Urinary bladder (tissue), 2 donors: ENCODE measurements around the gene CNKSR1. TPM values are rescaled to one million over a fixed set of nuclear protein-coding genes. Genes with fewer than 3 reads are reported as not detected.

ENCODE experiments used
- polyA plus RNA-seq: library from polyadenylated mRNA; stranded (reverse); fragments of 200-250 nt; gene quantifications from one replicate; pipeline ENCODE4 v1.2.3, GENCODE V29; 2013
- total RNA-seq: library from RNA; depleted of rRNA; stranded (reverse); fragments of >200 nt; gene quantifications from one replicate; pipeline ENCODE4 v1.2.3, GENCODE V29; 2014
- donor health status: healthy.

Gene CNKSR1
- total and polyA plus RNA-seq, 2 donors, result 4.2 to 5.3 TPM

Other genes with a start within 250 kb of the CNKSR1 start
- 10.0 TPM for gene PAFAH2, start 179.4 kb upstream of the CNKSR1 start, total RNA-seq
- 7.4 TPM for gene PAFAH2, start 179.4 kb upstream of the CNKSR1 start, polyA plus RNA-seq
- 2.3 TPM for gene EXTL1, start 155.7 kb upstream of the CNKSR1 start, total RNA-seq
- 0.58 TPM for gene EXTL1, start 155.7 kb upstream of the CNKSR1 start, polyA plus RNA-seq
- gene SLC30A2, start 131.4 kb upstream of the CNKSR1 start, total RNA-seq, result 1.7 TPM
- gene SLC30A2, start 131.4 kb upstream of the CNKSR1 start, polyA plus RNA-seq, result 0.24 TPM
- gene TRIM63, start 109.9 kb upstream of the CNKSR1 start, total RNA-seq, result 1.8 TPM
- gene TRIM63, start 109.9 kb upstream of the CNKSR1 start, polyA plus RNA-seq, result 10.2 TPM
- 18.6 TPM for gene PDIK1L, start 65.7 kb upstream of the CNKSR1 start, total RNA-seq
- gene PDIK1L, start 65.7 kb upstream of the CNKSR1 start, polyA plus RNA-seq, result 4.4 TPM
- gene FAM110D, start 18.4 kb upstream of the CNKSR1 start, total RNA-seq, result 1.6 TPM
- 7.4 TPM for gene FAM110D, start 18.4 kb upstream of the CNKSR1 start, polyA plus RNA-seq
- not detected for gene C1orf232, start 8.5 kb upstream of the CNKSR1 start, total RNA-seq
- not detected for gene C1orf232, start 8.5 kb upstream of the CNKSR1 start, polyA plus RNA-seq
- 6.8 TPM for gene ZNF593, start 7.6 kb upstream of the CNKSR1 start, total RNA-seq
- 60.4 TPM for gene ZNF593, start 7.6 kb upstream of the CNKSR1 start, polyA plus RNA-seq
- not detected for gene ZNF593OS, start 5.7 kb upstream of the CNKSR1 start, total RNA-seq
- 0.18 TPM for gene ZNF593OS, start 5.7 kb upstream of the CNKSR1 start, polyA plus RNA-seq
- gene CATSPER4, start 13.1 kb downstream of the CNKSR1 start, total RNA-seq, result not detected
- gene CATSPER4, start 13.1 kb downstream of the CNKSR1 start, polyA plus RNA-seq, result not detected
- gene CEP85, start 56.7 kb downstream of the CNKSR1 start, total RNA-seq, result 13.5 TPM
- 4.3 TPM for gene CEP85, start 56.7 kb downstream of the CNKSR1 start, polyA plus RNA-seq
- 12.3 TPM for gene SH3BGRL3, start 102.6 kb downstream of the CNKSR1 start, total RNA-seq
- 123 TPM for gene SH3BGRL3, start 102.6 kb downstream of the CNKSR1 start, polyA plus RNA-seq
- gene UBXN11, start 129.1 kb downstream of the CNKSR1 start, total RNA-seq, result 3.5 TPM
- gene UBXN11, start 129.1 kb downstream of the CNKSR1 start, polyA plus RNA-seq, result 12.2 TPM
- gene CD52, start 140.5 kb downstream of the CNKSR1 start, total RNA-seq, result 3.3 TPM
- 17.0 TPM for gene CD52, start 140.5 kb downstream of the CNKSR1 start, polyA plus RNA-seq
- 1.5 TPM for gene CRYBG2, start 176.6 kb downstream of the CNKSR1 start, total RNA-seq
- gene CRYBG2, start 176.6 kb downstream of the CNKSR1 start, polyA plus RNA-seq, result 3.3 TPM
- gene ZNF683, start 195.3 kb downstream of the CNKSR1 start, total RNA-seq, result not detected
- gene ZNF683, start 195.3 kb downstream of the CNKSR1 start, polyA plus RNA-seq, result 0.19 TPM
- gene LIN28A, start 233.3 kb downstream of the CNKSR1 start, total RNA-seq, result not detected
- not detected for gene LIN28A, start 233.3 kb downstream of the CNKSR1 start, polyA plus RNA-seq